NCI-H524 treated with DMSO at 0.1 percent for 48 hours (cell line): Measurements from ENCODE around the gene ACSS3.

Experiments used
- DNase-seq: peaks from one replicate; lab custom pipeline; 2025; lab: John Stamatoyannopoulos, UW

The ACSS3 gene

GRCh38 chr12:81222846-81223592, 145.1 kb downstream of the ACSS3 start:
- DNase-seq: no peak

GRCh38 chr12:81224626-81225025, 146.7 kb downstream of the ACSS3 start:
- DNase-seq: no peak

DNA sequence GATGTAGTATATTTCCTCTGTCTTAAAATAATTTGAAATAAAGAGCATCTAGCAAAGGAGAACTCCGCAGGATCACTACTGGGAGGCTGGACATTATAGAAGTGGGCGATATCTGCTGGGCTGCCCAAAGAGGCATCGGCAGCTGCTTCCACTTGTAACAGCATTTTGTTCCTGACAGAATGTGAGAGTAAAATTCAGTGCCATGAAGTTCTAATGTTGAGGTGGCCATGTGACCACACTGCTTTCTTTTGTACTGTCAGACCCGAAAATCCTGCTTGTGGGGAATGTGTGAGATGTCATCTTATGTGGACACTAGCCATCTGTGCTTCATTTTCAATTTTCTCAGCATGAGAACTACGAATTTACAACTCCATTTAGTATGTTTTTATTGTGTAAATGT, 151.9 kb downstream of the ACSS3 start:
- no peak for DNase-seq

DNA sequence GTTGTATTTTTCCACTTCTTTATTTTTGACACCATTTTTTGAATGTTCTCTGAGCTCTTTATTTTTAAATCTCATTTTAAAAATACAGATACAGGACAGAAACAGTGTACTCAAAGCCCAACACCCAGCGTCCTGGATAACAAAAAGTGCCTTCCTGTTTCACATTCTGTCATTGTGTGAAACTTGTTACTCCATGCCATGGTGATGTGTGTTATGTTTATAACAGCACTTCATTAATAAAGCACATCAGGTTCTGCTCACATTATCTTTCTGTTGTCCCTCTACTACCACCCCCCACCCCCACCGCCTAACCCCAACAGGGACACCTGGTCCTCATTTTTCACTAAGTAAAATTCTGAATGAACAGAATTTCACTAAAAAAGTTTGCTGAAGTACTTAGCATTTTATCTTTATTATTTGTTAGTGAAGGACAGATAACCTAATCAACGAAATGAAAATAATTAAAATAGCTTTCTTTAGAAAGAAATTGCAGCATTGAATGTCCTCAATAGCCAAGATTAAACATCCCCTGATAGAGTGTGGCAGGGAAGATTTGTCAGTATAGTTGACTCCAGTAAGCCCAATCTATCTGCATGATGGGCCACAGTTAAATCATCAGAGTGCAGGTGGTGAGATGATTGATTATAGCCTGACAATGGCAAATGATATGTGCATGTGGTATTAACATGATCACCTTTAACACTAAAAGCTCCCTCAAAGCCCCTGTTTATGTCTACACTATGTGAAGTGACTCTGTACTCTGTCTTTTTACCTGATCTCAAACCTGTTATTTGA, 153.9 kb downstream of the ACSS3 start:
- DNase-seq: no peak

- no peak for DNase-seq
These were observed 167.6 kb downstream of the ACSS3 start for GRCh38 chr12:81245458-81245857.

GRCh38 chr12:81245907-81246570, 168.2 kb downstream of the ACSS3 start:
- DNase-seq: no peak

DNA sequence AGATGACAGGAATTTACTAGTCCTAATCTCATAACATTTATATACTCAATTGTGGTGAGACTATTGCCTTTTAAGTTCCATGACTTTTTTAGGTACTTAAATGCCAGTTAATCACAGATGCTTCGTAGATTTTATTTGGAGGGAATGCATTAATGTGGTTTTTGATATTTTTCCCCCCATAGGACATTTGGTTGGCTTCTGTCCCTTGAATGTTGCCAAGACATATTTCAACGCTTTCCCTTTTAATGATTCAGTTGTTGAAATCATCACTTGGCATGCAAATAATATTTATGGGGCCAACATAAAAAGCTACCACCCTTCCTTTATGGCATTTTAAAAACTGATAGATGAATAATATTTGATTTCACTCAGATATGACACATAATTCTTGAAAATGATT, 172.1 kb downstream of the ACSS3 start:
- no peak for DNase-seq

DNA sequence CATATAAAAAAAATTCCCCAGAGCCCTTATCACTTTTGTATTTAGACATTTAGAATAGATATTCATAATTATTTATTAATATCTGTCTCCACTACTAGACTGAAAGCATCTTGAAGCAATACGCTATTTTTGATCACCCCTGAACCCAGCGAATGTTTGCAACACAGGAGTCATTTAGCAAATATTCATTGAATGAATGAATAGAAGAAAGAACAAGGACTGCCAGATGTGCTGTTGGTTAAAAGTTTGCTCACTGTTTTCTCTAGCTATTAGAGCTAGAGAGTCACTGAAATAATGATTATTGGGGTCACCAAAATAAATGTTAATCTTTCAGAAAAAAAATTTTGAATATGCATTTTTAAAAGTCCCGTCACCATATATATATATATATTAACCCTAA, 174.3 kb downstream of the ACSS3 start:
- DNase-seq: no peak

DNA sequence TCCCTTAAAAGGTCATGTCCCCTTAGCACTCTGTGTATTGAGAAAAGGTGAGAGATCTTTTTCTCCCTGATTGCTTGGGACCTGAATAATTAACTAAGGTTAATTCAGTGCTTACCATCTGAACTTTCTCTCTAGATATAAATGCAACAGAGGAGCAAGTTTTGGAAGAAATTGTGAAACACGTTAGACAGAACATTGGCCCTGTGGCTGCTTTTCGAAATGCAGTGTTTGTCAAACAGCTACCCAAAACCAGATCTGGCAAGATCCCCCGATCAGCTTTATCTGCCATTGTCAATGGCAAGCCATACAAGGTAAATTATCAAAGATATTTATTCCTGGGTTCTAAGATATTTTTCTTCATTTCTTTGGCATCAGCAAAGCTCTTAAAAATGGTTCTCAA, 175.5 kb downstream of the ACSS3 start:
- DNase-seq: no peak

DNA sequence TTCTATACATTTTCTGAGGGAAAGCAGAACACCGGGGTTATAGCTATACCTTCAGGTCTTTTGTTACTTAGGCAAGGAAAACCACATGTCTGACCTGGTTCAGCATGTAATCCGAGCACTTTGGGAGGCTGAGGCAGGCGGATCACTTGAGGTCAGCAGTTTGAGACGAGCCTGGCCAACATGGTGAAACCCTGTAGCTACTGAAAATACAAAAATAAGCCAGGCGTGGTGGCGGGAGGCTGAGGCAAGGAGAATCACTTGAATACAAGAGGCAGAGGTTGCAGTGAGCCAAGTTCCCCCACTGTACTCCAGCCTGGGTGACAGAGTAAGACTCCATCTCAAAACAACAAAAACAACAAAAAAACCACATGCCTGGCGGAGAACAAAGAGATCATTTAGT, 177.6 kb downstream of the ACSS3 start:
- no peak for DNase-seq

GRCh38 chr12:81255947-81256346, 178.1 kb downstream of the ACSS3 start:
- DNase-seq: no peak

- DNase-seq: peak; percentile 29
These were observed 180.2 kb downstream of the ACSS3 start for GRCh38 chr12:81257947-81258551.

DNA sequence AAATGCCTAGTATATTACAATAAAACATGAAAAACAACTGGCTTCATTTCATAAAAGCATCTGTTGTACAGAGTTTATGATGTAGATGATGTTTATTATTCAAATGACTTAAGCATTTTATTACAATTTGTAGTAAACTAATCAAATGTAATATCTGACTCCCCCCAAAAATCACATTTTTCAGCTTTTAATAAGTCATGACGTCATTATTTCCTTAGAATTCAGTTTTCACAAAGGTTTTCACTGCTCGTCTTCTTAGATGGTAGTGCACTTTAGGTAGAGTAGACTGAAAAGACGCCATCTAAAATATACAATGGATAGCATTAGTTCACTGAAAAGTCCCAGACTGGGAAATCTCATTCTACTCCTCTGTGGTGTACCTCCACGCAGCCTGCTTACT, 181.5 kb downstream of the ACSS3 start:
- DNase-seq: no peak

- DNase-seq: no peak
These were observed 183.8 kb downstream of the ACSS3 start for GRCh38 chr12:81261508-81262207.

- DNase-seq: peak; percentile 14
These were observed 185.2 kb downstream of the ACSS3 start for GRCh38 chr12:81263072-81263471.

GRCh38 chr12:81270385-81270784, 192.5 kb downstream of the ACSS3 start:
- DNase-seq: no peak

- DNase-seq: no peak
These were observed 197.0 kb downstream of the ACSS3 start for GRCh38 chr12:81274637-81275529.

- no peak for DNase-seq
These were observed 206.3 kb downstream of the ACSS3 start for GRCh38 chr12:81284137-81284536.

DNA sequence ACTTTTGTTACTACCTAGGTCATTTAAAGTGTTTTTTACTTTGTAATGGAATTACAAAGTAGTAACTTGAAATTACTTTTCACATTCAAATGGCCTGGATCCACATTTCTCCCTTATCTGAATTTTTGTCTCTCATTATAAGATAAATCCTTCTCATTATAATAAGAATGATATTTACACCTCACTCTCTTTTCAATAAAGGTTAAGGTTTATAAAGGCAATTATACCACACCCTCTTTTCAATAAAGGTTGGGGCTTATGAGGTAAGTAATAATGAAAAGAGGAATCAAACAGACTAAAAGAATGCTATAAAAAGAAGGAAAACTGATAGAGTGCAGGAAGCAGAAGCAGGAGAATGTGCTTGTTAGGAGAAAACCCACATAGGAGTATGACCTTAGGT, 210.8 kb downstream of the ACSS3 start:
- no peak for DNase-seq

DNA sequence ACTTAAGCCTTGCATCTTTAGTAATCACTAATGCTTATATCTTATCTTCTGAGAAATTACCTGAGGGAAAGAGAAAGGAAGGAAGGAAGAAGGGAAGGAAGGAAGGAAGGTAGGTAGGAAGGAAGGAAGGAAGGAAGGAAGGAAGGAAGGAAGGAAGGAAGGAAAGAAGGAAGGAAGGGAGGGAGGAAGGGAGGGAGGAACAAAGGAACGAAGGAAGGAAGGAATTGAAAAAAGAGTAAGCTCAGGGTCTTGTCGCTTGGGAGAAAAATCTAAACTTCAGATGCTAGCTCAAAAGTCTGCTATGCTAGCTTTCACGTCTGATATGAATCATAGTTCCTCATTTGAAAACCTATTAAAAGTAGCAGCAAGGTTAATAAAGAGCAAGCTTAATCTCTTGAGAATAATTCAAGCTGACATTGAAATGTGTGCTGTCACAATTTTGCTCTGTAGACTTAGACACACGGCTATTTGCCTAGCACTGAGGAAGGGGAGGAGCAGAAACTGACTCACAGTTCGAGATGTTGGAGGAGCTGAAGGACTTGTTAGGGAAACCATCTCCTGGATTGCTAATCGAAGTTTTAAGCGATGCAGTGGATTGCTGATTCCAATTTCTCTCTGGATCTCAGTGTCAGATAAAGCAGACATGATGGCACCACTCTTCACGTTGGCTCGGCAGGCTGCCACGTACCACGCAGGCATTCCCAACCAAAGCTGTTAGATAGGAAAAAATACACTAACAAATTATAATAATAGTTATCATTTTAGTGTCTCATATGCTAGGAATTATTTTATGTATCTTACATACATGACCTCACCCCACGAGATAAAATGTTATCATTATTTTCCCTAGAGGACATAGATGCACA, 216.7 kb downstream of the ACSS3 start:
- no peak for DNase-seq
